Osteoblast (primary cell): ENCODE measurements around the gene PEX6. TPM values are rescaled to one million over a fixed set of nuclear protein-coding genes. Genes with fewer than 3 reads are reported as not detected.

ENCODE experiments used
- DNase-seq: peaks from one replicate; pipeline ENCODE4 v3.0.0; 2011; ENCODE audit warnings: low spot score, mixed read lengths; ENCODE audit not compliant: insufficient read length; ENCODE audit errors: missing footprints
- H2AFZ ChIP-seq: 2 replicates; pipeline ENCODE4 v1.6.0; 2011; ENCODE audit warnings: mild to moderate bottlenecking, low read length
- H3K27ac ChIP-seq: 2 replicates; pipeline ENCODE4 v1.5.1; 2011; ENCODE audit warnings: mild to moderate bottlenecking, low read depth, low read length, moderate library complexity
- H3K27me3 ChIP-seq: 2 replicates; pipeline ENCODE4 v1.6.0; 2012; ENCODE audit warnings: mild to moderate bottlenecking, control low read depth, inconsistent platforms, low read length, moderate library complexity; ENCODE audit not compliant: insufficient read depth
- H3K36me3 ChIP-seq: 2 replicates; pipeline ENCODE4 v1.5.1; 2011; ENCODE audit warnings: mild to moderate bottlenecking, low read length, control low read depth, moderate library complexity; ENCODE audit not compliant: insufficient read depth
- H3K4me1 ChIP-seq: 2 replicates; pipeline ENCODE4 v1.5.1; 2011; ENCODE audit warnings: mild to moderate bottlenecking, low read length, control low read depth, moderate library complexity; ENCODE audit not compliant: insufficient read depth
- H3K4me2 ChIP-seq: 2 replicates; pipeline ENCODE4 v1.6.0; 2011; ENCODE audit warnings: mild to moderate bottlenecking, low read length; ENCODE audit not compliant: insufficient read depth
- H3K4me3 ChIP-seq: fragments of 200-600 bp; sonication (generic); 3 replicates; pipeline ENCODE4 v1.5.1; 2012; ENCODE audit warnings: mild to moderate bottlenecking, low read length, inconsistent platforms; ENCODE audit not compliant: insufficient read depth
- H3K79me2 ChIP-seq: 2 replicates; pipeline ENCODE4 v1.6.0; 2012; ENCODE audit warnings: mild to moderate bottlenecking, low read length, control low read depth, inconsistent platforms; ENCODE audit not compliant: insufficient read depth
- H3K9me3 ChIP-seq: 2 replicates; pipeline ENCODE4 v1.5.1; 2011; ENCODE audit warnings: low read depth, low read length, control low read depth
- H4K20me1 ChIP-seq: 2 replicates; pipeline ENCODE4 v1.6.0; 2012; ENCODE audit warnings: mild to moderate bottlenecking, low read length, control low read depth; ENCODE audit not compliant: insufficient read depth
- total RNA-seq: library from RNA; depleted of rRNA; stranded (reverse); fragments of >200 nt; gene quantifications from 2 replicates; pipeline ENCODE4 v1.2.3, GENCODE V29; 2012
- TF ChIP-seq, protein P1 (sequence below): IDR thresholded peaks from 2 replicates; pipeline ENCODE4 v1.5.1; 2011; ENCODE audit warnings: mild to moderate bottlenecking, low read depth, low read length, moderate library complexity; ENCODE audit errors: extremely low read depth

The PEX6 gene
- total RNA-seq, 1 donor, result 23.5 TPM

DNA sequence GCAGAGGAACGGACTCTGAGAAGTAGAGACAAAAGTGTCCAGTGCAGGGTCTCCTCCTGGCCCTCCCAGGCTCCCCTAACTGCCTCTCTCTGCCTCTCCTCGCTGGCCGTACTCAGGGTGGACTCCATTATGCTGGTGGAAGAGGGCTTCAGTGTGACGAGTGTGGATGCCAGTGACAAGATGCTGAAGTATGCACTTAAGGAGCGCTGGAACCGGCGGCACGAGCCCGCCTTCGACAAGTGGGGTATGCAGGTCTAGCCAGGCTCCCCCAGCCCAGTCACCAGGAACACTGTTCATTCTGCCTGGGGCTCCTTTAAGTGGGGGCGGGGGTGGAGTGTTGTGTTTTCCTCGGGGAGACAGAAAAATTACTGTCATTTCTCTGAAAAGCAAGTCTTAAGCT lies 16.9 kb downstream of the PEX6 start:
- Histone ChIP-seq H3K4me2 (no peak overlapping the region), H3K9me3 (no peaks in the 10 kb centered on the region), H3K4me3 (no peak overlapping the region), H3K27me3 (no peaks in the 10 kb centered on the region), H4K20me1 (no peaks in the 10 kb centered on the region), H3K36me3 (peaks cover 25% of the 10 kb centered on the region), H3K27ac (no peak overlapping the region), H2AFZ (no peak overlapping the region), H3K4me1 (peaks cover 11% of the 10 kb centered on the region), H3K79me2 (no peaks in the 10 kb centered on the region)
- no peak for DNase-seq
- TF ChIP-seq, protein P1, sequence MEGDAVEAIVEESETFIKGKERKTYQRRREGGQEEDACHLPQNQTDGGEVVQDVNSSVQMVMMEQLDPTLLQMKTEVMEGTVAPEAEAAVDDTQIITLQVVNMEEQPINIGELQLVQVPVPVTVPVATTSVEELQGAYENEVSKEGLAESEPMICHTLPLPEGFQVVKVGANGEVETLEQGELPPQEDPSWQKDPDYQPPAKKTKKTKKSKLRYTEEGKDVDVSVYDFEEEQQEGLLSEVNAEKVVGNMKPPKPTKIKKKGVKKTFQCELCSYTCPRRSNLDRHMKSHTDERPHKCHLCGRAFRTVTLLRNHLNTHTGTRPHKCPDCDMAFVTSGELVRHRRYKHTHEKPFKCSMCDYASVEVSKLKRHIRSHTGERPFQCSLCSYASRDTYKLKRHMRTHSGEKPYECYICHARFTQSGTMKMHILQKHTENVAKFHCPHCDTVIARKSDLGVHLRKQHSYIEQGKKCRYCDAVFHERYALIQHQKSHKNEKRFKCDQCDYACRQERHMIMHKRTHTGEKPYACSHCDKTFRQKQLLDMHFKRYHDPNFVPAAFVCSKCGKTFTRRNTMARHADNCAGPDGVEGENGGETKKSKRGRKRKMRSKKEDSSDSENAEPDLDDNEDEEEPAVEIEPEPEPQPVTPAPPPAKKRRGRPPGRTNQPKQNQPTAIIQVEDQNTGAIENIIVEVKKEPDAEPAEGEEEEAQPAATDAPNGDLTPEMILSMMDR, result no peak

DNA sequence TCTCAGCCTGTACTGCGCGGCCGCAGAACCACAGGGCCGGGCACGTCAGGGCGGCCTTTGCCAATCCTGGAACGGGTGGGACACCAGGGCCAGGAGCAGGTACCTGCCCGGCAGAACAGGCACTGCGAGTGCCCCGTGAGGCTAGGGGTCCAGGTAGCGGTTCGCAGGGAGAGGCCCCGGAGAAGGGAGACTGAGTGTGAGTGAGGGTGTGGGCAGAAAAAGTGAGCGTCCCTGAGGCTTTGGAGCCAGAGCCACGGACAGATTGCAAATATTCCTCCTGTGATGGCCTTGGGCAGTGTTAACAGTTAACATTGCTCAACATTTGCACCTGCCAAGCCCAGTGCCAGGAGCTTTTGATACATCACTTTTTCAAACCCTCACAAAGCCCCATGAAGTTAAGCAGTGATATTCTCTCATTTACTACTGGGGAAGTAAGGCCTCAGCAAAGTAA lies 17.9 kb downstream of the PEX6 start:
- Histone ChIP-seq H3K36me3 (peaks cover 17% of the 10 kb centered on the region), H3K27ac (no peak overlapping the region), H3K79me2 (no peaks in the 10 kb centered on the region), H4K20me1 (no peaks in the 10 kb centered on the region), H3K27me3 (no peaks in the 10 kb centered on the region), H3K4me2 (peak overlapping the region; percentile 92), H3K4me3 (peak overlapping the region; percentile 70), H3K9me3 (no peaks in the 10 kb centered on the region), H3K4me1 (peaks cover 11% of the 10 kb centered on the region), H2AFZ (peak overlapping the region; percentile 81)
- no peak for DNase-seq
- TF ChIP-seq, protein P1, result no peak

DNA sequence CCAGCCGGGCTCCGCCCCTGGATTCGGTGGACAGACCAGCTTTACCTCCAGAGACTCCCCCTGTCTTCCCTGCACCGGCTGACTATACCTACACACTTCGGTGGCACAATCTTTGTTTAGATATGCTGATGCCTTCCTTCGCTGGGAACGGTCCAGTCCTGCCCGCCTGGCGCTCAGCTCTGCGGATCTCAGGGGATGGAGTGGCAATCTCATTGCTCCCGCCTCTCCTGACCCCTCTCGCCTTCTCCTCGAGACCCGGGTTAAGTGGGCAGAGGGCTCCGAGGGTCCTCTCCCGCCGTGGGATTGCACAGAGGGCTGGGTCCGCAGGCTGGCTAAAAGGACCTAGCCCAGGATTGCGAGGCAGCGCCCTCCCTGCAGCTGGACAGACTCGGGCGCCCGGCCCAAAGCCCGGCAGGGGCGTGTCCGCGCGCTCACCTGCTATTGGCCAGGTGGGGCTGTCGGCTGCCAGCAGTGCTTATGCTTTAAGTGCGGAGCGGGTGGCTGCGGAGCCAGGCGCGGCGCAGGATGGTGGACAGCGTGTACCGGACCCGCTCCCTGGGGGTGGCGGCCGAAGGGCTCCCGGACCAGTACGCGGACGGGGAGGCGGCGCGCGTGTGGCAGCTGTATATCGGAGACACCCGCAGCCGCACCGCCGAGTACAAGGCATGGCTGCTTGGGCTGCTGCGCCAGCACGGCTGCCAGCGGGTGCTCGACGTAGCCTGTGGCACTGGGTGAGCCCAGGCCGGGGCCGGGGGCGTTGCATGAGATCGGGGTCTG lies 18.6 kb downstream of the PEX6 start, which contains the start of gene GNMT:
Gene GNMT (plus strand): TSS at position 512 of the 777 bp plus-strand sequence. CDS start 14 bp downstream, at position 526.
- Histone ChIP-seq H3K4me2 (peak within 1 kb of the TSS; percentile 92), H4K20me1 (no peaks in the 10 kb centered on the region), H3K4me3 (peak within 1 kb of the TSS; percentile 70), H3K79me2 (no peaks in the 10 kb centered on the region), H3K27ac (no peak within 1 kb of the TSS), H2AFZ (peak within 1 kb of the TSS; percentile 81), H3K36me3 (peaks cover 14% of the 10 kb centered on the region), H3K27me3 (no peaks in the 10 kb centered on the region), H3K9me3 (no peaks in the 10 kb centered on the region), H3K4me1 (peaks cover 11% of the 10 kb centered on the region)
- TF ChIP-seq, protein P1, result no peak
- DNase-seq, result peak; percentile 88

DNA sequence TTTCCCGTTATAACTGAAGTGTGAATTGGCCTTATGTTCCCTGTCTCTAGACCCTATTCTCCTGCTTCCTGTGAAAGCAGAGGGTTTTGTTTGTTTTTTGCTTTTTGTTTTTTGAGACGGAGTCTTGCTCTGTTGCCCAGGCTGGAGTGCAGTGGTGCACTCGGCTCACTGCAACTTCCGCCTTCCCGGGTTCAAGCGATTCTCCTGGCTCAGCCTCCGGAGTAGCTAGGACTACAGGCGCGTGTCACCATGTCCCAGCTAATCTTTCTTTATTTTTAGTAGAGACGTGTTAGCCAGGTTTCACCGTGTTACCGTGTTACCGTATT lies 19.1 kb downstream of the PEX6 start:
- Histone ChIP-seq H3K4me3 (peak overlapping the region; percentile 70), H3K9me3 (no peaks in the 10 kb centered on the region), H3K27me3 (no peaks in the 10 kb centered on the region), H4K20me1 (no peaks in the 10 kb centered on the region), H3K36me3 (peaks cover 9% of the 10 kb centered on the region), H3K27ac (no peak overlapping the region), H3K4me1 (peaks cover 11% of the 10 kb centered on the region), H3K79me2 (no peaks in the 10 kb centered on the region), H2AFZ (peak overlapping the region; percentile 81), H3K4me2 (peak overlapping the region; percentile 92)
- TF ChIP-seq, protein P1, result no peak
- no peak for DNase-seq
